NB4 (cell line): ENCODE measurements around the gene LCP1.

Source experiments
- MYC ChIP-seq: IDR thresholded peaks from 2 replicates; pipeline ENCODE4 v1.6.1; 2011; ENCODE audit warnings: low read depth, low read length
- TF ChIP-seq, protein P1 (sequence below): IDR thresholded peaks from one replicate; pipeline ENCODE4 v1.5.1; 2012; ENCODE audit warnings: low read depth, low read length

- TF ChIP-seq, protein P1, sequence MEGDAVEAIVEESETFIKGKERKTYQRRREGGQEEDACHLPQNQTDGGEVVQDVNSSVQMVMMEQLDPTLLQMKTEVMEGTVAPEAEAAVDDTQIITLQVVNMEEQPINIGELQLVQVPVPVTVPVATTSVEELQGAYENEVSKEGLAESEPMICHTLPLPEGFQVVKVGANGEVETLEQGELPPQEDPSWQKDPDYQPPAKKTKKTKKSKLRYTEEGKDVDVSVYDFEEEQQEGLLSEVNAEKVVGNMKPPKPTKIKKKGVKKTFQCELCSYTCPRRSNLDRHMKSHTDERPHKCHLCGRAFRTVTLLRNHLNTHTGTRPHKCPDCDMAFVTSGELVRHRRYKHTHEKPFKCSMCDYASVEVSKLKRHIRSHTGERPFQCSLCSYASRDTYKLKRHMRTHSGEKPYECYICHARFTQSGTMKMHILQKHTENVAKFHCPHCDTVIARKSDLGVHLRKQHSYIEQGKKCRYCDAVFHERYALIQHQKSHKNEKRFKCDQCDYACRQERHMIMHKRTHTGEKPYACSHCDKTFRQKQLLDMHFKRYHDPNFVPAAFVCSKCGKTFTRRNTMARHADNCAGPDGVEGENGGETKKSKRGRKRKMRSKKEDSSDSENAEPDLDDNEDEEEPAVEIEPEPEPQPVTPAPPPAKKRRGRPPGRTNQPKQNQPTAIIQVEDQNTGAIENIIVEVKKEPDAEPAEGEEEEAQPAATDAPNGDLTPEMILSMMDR: no peak
- TF ChIP-seq MYC: no peak
Observed at GRCh38 chr13:46082324-46082723, 99.7 kb downstream of the LCP1 start.
